Esophagus (tissue), 2 donors: Measurements from ENCODE around the gene KCNK6. TPM values are rescaled to one million over a fixed set of nuclear protein-coding genes. Genes with fewer than 3 reads are reported as not detected.

ENCODE experiments used
- H3K27ac ChIP-seq, 2 donors: one replicate each; pipeline ENCODE4 v1.5.1; 2013; ENCODE audit warnings: low read depth in 2 of 2, mild to moderate bottlenecking in 2 of 2, inconsistent platforms in 1 of 2, low read length in 1 of 2, moderate library complexity in 1 of 2
- H3K27me3 ChIP-seq, 2 donors: one replicate each; pipeline ENCODE4 v1.6.1; 2013; ENCODE audit warnings: low read length in 2 of 2, control low read depth in 1 of 2, mild to moderate bottlenecking in 1 of 2; ENCODE audit not compliant: insufficient read depth in 2 of 2, control insufficient read depth in 1 of 2
- H3K36me3 ChIP-seq, 2 donors: one replicate each; pipeline ENCODE4 v1.6.1; 2013; ENCODE audit warnings: low read length in 1 of 2; ENCODE audit not compliant: control insufficient read depth in 2 of 2, insufficient read depth in 2 of 2
- H3K4me1 ChIP-seq, 2 donors: one replicate each; pipeline ENCODE4 v1.6.1; 2013; ENCODE audit warnings: low read length in 1 of 2; ENCODE audit not compliant: control insufficient read depth in 2 of 2, insufficient read depth in 2 of 2
- H3K4me3 ChIP-seq, 2 donors: one replicate each; pipeline ENCODE4 v1.5.1; 2013; ENCODE audit warnings: low read length in 2 of 2, mild to moderate bottlenecking in 2 of 2, low read depth in 1 of 2, moderate library complexity in 1 of 2
- H3K9me3 ChIP-seq, 2 donors: one replicate each; pipeline ENCODE4 v1.6.1; 2013; ENCODE audit warnings: mild to moderate bottlenecking in 2 of 2, low read depth in 1 of 2, low read length in 1 of 2, moderate library complexity in 1 of 2; ENCODE audit not compliant: control insufficient read depth in 2 of 2, insufficient read depth in 1 of 2
- WGBS, 2 donors: extraction: QIAGEN DNeasy Blood & Tissue Kit; methylation state at CpG; one replicate each; pipeline ENCODE4 v1.1.7; 2013; 5-methylcytosine and 5-hydroxymethylcytosine counted together
- polyA plus RNA-seq, 2 donors: library from polyadenylated mRNA; stranded (reverse); fragments of 200-250 nt; gene quantifications; one replicate each; pipeline ENCODE4 v1.2.3, GENCODE V29; 2013
- donor health status: healthy with polysubstance abuse.
- donor health status: Bipolar disorder and iron deficiency.

Gene KCNK6
- polyA plus RNA-seq, 2 donors = 19.5 to 30.2 TPM

GRCh38 chr19:38307597-38307996 lies 12.0 kb upstream of the KCNK6 start:
- 83 to 91% methylated on average over 8 of the region's 8 CpGs for WGBS, 2 donors
- H3K4me1 ChIP-seq = peaks cover 0 to 6% of the 10 kb centered on the region in 2 donors
- H3K9me3 ChIP-seq = no peaks in the 10 kb centered on the region
- no peak overlapping the region for H3K4me3 ChIP-seq
- no peaks in the 10 kb centered on the region for H3K27me3 ChIP-seq
- no peak overlapping the region for H3K27ac ChIP-seq
- H3K36me3 ChIP-seq = peaks cover 10 to 14% of the 10 kb centered on the region in 2 donors

DNA sequence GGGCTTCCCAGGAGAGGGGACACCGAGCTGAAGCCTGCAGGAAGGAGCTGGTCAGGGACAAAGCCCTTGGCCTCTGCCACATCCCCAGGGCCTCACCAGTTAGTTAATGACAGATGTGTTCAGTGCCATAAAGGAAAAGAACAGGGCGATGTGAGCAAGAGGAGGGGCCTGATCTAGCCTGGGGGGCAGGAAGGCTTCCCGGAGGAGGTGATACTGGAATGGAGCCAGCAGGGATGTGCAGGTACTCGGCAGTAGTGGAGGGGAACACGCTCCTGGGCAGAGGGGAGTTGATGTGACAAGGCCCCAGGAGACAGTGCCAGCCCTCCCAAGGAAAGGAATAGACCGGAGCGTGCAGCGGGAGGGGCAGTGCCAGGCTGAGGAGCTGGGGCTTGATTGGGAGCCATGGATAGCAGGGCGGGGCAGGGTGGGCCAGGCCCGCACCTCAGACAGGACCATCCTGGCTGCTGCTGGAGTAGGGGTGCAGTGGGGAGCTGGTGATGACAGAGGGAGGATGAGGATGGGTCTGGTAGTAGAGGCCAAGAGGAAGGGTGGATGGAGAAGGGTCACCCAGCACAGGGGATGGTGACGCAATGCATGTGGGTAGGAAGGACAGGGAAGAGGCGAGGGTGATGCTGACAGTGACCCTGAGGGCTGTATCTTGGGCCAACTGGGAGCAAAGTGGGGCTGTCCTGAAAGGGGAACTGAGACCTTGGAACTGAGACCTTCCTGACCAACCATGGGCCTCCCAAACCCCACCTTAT lies 11.5 kb upstream of the KCNK6 start:
- Histone ChIP-seq H3K27me3 (no peaks in the 10 kb centered on the region), H3K4me1 (peaks cover 0 to 6% of the 10 kb centered on the region in 2 donors), H3K4me3 (no peak overlapping the region), H3K9me3 (no peaks in the 10 kb centered on the region), H3K36me3 (peaks cover 10 to 14% of the 10 kb centered on the region in 2 donors), H3K27ac (no peak overlapping the region)
- 80 to 85% methylated on average over 12 of the region's 12 CpGs for WGBS, 2 donors

GRCh38 chr19:38308926-38309614 lies 10.6 kb upstream of the KCNK6 start:
- Histone ChIP-seq H3K27me3 (no peaks in the 10 kb centered on the region), H3K4me1 (peaks cover 0 to 6% of the 10 kb centered on the region in 2 donors), H3K36me3 (peaks cover 10 to 14% of the 10 kb centered on the region in 2 donors), H3K4me3 (no peak overlapping the region), H3K9me3 (no peaks in the 10 kb centered on the region), H3K27ac (no peak overlapping the region)
- 81 to 83% methylated on average over 23 to 24 of the region's 24 CpGs for WGBS, 2 donors

DNA sequence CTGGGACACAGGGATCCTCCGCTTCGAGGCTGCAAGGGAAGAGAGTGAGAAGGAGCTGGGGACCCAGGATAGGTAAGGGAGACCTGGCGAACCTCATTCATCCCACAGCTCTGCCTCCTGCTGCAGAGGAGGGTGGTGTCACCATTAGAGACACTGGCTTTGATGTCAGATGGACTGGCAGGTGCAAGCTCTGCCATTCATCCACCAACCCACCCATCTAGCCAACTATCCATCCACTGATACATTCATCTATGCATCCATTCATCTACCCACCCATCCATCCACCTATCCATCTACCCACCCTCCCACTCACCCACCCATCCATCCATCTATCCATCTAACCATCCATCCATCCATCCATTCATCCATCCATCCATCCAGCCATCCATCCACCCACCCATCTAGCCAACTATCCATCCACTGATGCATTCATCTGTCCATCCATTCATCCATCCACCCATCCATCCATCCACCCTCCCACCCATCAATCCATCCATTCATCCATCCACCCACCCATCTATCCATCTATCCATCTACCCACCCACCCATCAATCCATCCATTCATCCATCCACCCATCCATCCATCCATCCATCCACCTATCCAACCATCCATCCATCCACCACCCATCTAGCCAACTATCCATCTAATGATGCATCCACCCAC lies 9.9 kb upstream of the KCNK6 start:
- no peak overlapping the region for H3K27ac ChIP-seq
- no peaks in the 10 kb centered on the region for H3K27me3 ChIP-seq
- H3K36me3 ChIP-seq = peaks cover 10 to 14% of the 10 kb centered on the region in 2 donors
- H3K9me3 ChIP-seq = no peaks in the 10 kb centered on the region
- H3K4me1 ChIP-seq = peaks cover 0 to 6% of the 10 kb centered on the region in 2 donors
- WGBS, 2 donors = 96 to 100% methylated on average over 3 of the region's 3 CpGs
- H3K4me3 ChIP-seq = no peak overlapping the region

DNA sequence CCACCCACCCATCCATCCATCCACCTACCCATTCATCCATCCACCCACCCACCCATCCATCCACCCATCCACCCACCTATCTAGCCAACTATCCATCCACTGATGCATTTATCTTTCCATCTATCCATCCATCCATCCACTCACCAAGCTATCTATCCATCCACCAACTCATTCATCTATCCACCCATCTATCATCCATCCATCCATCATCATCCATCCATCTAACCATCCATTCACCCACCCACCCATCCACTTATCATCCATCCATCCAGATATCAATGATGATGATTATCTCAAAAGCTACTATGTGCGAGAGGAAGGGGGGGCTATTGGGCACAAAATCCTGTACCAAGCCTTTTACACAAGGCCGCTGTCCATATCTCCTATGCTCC lies 9.4 kb upstream of the KCNK6 start:
- H3K4me1 ChIP-seq = peaks cover 0 to 4% of the 10 kb centered on the region in 2 donors
- 96 to 97% methylated on average over 2 of the region's 2 CpGs for WGBS, 2 donors
- no peak overlapping the region for H3K27ac ChIP-seq
- no peaks in the 10 kb centered on the region for H3K27me3 ChIP-seq
- peaks cover 10 to 14% of the 10 kb centered on the region in 2 donors for H3K36me3 ChIP-seq
- no peaks in the 10 kb centered on the region for H3K9me3 ChIP-seq
- H3K4me3 ChIP-seq = no peak overlapping the region

GRCh38 chr19:38310986-38311385 lies 8.7 kb upstream of the KCNK6 start:
- Histone ChIP-seq H3K4me3 (no peak overlapping the region), H3K9me3 (no peaks in the 10 kb centered on the region), H3K4me1 (peaks cover 0 to 3% of the 10 kb centered on the region in 2 donors), H3K27me3 (no peaks in the 10 kb centered on the region), H3K27ac (no peak overlapping the region), H3K36me3 (peaks cover 10 to 14% of the 10 kb centered on the region in 2 donors)
- WGBS, 2 donors = 92 to 96% methylated on average over 6 of the region's 6 CpGs

DNA sequence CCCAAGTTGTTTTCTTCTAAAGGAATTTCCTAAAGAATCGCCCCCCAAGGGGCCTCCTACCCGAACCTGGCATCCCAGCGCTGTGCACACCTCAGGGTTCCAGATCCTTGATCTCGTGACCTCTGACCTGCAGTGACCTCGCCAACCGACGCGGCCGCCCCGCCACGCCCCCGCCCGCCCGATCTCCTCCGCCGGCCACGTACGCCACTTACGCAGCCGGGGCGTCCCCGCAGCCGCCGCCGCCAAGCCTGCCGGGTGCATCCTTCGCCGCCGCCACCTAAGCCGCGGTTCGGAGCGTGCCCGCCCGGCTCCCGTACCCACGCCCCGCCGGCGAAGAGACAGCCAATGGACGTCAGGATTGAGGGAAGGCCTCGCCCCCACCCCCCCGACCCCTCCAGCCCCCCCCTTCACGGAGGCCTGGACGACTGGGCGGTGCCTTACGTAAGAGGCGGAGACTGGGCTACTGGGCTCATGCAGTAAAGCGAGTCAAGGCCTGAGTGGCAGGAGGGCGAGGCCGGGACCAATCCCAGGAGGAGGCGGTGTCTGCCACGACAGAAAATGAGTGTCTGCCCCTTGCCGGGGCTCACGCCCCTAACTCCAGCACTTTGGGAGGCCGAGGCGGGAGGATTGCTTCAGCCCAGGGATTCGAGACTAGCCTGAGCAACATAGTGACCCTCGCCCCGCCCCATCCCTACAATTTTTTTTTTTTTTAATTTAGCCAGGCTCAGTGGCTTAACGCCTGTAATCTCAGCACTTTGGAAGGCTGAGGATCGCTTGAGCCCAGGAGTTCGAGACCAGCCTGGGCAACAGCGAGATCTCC lies 3.8 kb upstream of the KCNK6 start, which contains the start of gene YIF1B:
Gene YIF1B (minus strand): TSS at position 291 of the 820 bp plus-strand sequence. CDS start 30 bp downstream, at position 261.
- Histone ChIP-seq H3K4me3 (peak within 1 kb of the TSS; percentile 46 to 50), H3K4me1 (peaks cover 0 to 7% of the 10 kb centered on the region in 2 donors)
- WGBS, 2 donors = 0 to 1% methylated on average over 64 of the region's 64 CpGs

DNA sequence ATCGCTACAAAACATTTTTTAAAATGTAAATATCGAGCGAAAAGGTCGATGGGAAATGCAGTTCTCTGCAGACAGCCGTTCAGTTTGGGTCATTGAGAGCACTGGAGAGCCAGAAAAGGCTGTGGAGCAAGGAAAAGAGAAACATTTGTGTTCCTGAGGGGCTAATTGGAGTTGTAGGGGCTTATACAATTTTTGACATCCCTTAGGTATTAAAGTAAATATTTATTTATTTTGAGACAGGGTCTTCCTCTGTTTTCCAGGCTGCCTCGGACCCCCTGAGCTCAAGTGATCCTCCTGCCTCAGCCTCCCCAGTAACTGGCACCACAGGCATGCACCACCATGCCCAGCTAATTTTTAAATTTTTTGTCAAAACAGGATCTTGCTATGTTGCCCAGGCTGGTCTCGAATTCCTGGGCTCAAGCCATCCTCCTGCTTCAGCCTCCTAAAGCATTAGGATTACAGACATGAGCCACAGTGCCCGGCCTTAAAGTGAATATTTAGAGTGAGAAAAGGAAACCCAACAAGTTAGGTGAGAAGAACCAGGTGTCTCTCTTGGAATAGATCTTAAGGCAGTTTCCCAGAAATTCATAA lies 3.1 kb upstream of the KCNK6 start:
- peaks cover under 1 to 13% of the 10 kb centered on the region in 2 donors for H3K4me1 ChIP-seq

More for the DNA sequence above, 3.8 kb upstream of the KCNK6 start, which contains the start of gene YIF1B:
- peak within 1 kb of the TSS; percentile 89 to 96 for H3K27ac ChIP-seq
- no peaks in the 10 kb centered on the region for H3K36me3 ChIP-seq
- H3K27me3 ChIP-seq = no peaks in the 10 kb centered on the region
- no peaks in the 10 kb centered on the region for H3K9me3 ChIP-seq

More for the DNA sequence above, 3.1 kb upstream of the KCNK6 start:
- peak overlapping the region; percentile 89 to 96 for H3K27ac ChIP-seq
- H3K27me3 ChIP-seq = no peaks in the 10 kb centered on the region
- H3K9me3 ChIP-seq = no peaks in the 10 kb centered on the region
- 29 to 32% methylated on average over 8 of the region's 8 CpGs for WGBS, 2 donors
- peak overlapping the region; percentile 7 to 18 for H3K4me3 ChIP-seq
- no peaks in the 10 kb centered on the region for H3K36me3 ChIP-seq
